Measurements from ENCODE around the gene KIRREL2. TPM values are rescaled to one million over a fixed set of nuclear protein-coding genes. Genes with fewer than 3 reads are reported as not detected.

KIRREL2 gene
- total and polyA plus RNA-seq, 2 of the 8 experiments (the other 6 are each of a cell fraction or from before 2014, with no cell fraction given) = 2.4 to 4.6 TPM

DNA sequence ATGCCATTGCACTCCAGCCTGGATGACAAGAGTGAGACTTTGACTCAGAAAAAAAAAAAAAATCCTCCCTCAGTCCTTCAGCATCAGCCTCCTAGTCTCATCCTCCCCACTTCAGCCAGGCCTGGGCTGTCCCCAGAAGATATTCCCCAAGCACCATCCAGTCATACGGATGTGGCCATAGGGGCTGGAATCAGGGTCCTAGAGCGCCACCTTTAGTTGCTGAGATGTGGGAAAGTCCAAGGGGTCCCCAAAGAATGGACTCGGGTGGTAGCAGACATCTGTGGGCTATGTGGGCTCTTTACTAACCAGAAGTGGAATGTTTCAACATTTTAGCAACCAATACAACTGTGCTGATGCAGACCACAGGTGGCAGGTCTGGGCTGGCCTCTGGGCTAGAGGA lies 54.5 kb downstream of the KIRREL2 start (continued):
- no peak for TF ChIP-seq RXRA (IDR thresholded peaks at IDR 0.05; ENCODE audit: insufficient read depth, low read depth, low read length)
- no peak for TF ChIP-seq SP1 (IDR thresholded peaks at IDR 0.05; ENCODE audit: low read depth, low read length)
- TF ChIP-seq RAD21 (IDR thresholded peaks at IDR 0.05 in 1 of 2, conservative IDR thresholded peaks at IDR 0.05 in 1 of 2; ENCODE audit: low read depth in 2 of 2, low read length in 2 of 2) = peak; percentile 75 to 83
- TF ChIP-seq EGR1 (IDR thresholded peaks at IDR 0.05; ENCODE audit: borderline replicate concordance, low read depth, low read length) = no peak

Measured in H1 (cell line).